ENCODE measurements around the gene HOMER3. TPM values are rescaled to one million over a fixed set of nuclear protein-coding genes. Genes with fewer than 3 reads are reported as not detected.
"Not testable (repeated sequence)": the region's sequence is repeated elsewhere in the genome, so short reads cannot be mapped to it uniquely, and the experiment has no call there.

Gene HOMER3
- polyA plus RNA-seq, 4 donors = 53.2 to 76.5 (median 56.5) TPM

- no peak for DNase-seq (ENCODE audit: low read depth in 4 of 4, low spot score in 3 of 4)
Measured at GRCh38 chr19:18904334-18905057, 36.5 kb downstream of the HOMER3 start.

- no peak for DNase-seq (ENCODE audit: low read depth in 4 of 4, low spot score in 3 of 4)
Measured at GRCh38 chr19:18903156-18904037, 37.6 kb downstream of the HOMER3 start.

- not testable (repeated sequence) for DNase-seq (ENCODE audit: low read depth in 4 of 4, low spot score in 3 of 4)
Measured at GRCh38 chr19:18902519-18902918, 38.5 kb downstream of the HOMER3 start.

- no peak for DNase-seq (ENCODE audit: low read depth in 4 of 4, low spot score in 3 of 4)
Measured at GRCh38 chr19:18901491-18901890, 39.5 kb downstream of the HOMER3 start.

- no peak for DNase-seq (ENCODE audit: low read depth in 4 of 4, low spot score in 3 of 4)
Measured at GRCh38 chr19:18900700-18901481, 40.1 kb downstream of the HOMER3 start.

- no peak for DNase-seq (ENCODE audit: low read depth in 4 of 4, low spot score in 3 of 4)
Measured at GRCh38 chr19:18899624-18900560, 41.1 kb downstream of the HOMER3 start.

GRCh38 chr19:18898607-18899408, 42.2 kb downstream of the HOMER3 start:
- DNase-seq (ENCODE audit: low read depth in 4 of 4, low spot score in 3 of 4) = no peak

- no peak for DNase-seq (ENCODE audit: low read depth in 4 of 4, low spot score in 3 of 4)
Measured at GRCh38 chr19:18898081-18898606, 42.9 kb downstream of the HOMER3 start.

- no peak for DNase-seq (ENCODE audit: low read depth in 4 of 4, low spot score in 3 of 4)
Measured at GRCh38 chr19:18897094-18898029, 43.7 kb downstream of the HOMER3 start.

- no peak for DNase-seq (ENCODE audit: low read depth in 4 of 4, low spot score in 3 of 4)
Measured at GRCh38 chr19:18896421-18896841, 44.6 kb downstream of the HOMER3 start.

GRCh38 chr19:18895824-18896341, 45.1 kb downstream of the HOMER3 start, which contains the start of gene CERS1:
TSS of gene CERS1 (minus strand) at chr19:18896158. CDS start at chr19:18896072, 86 bp downstream.
- DNase-seq (ENCODE audit: low read depth in 4 of 4, low spot score in 3 of 4) = no peak

- DNase-seq (ENCODE audit: low read depth in 4 of 4, low spot score in 3 of 4) = no peak
Measured at GRCh38 chr19:18895038-18895823, 45.8 kb downstream of the HOMER3 start.

- no peak for DNase-seq (ENCODE audit: low read depth in 4 of 4, low spot score in 3 of 4)
Measured at GRCh38 chr19:18894254-18895037, 46.6 kb downstream of the HOMER3 start.

GRCh38 chr19:18893587-18894253, 47.3 kb downstream of the HOMER3 start:
- DNase-seq (ENCODE audit: low read depth in 4 of 4, low spot score in 3 of 4) = no peak
